Subcutaneous adipose tissue (tissue), 4 donors: Measurements from ENCODE around the gene LY86. TPM values are rescaled to one million over a fixed set of nuclear protein-coding genes. Genes with fewer than 3 reads are reported as not detected.

Experiments used
- CTCF ChIP-seq: fragments of 450-650 bp; IDR thresholded peaks from one replicate; pipeline ENCODE4 v1.5.1; 2016; ENCODE audit warnings: low read depth, mild to moderate bottlenecking, control low read depth, antibody characterized with exemption, moderate library complexity
- total RNA-seq, 4 donors: library from RNA; depleted of rRNA; stranded (reverse); fragments of >200 nt; gene quantifications; one replicate each; pipeline ENCODE4 v1.1.0, GENCODE V29; 2016

The LY86 gene
- total RNA-seq, 4 donors from 2014 or later = 2.6 to 111 (median 4.9) TPM

- no peak for TF ChIP-seq CTCF
These were observed 20.9 kb downstream of the LY86 start for GRCh38 chr6:6609450-6609849.

GRCh38 chr6:6610031-6610591, 21.6 kb downstream of the LY86 start:
- TF ChIP-seq CTCF = no peak

- TF ChIP-seq CTCF = no peak
These were observed 23.0 kb downstream of the LY86 start for GRCh38 chr6:6611486-6611885.

GRCh38 chr6:6612308-6612707, 23.8 kb downstream of the LY86 start:
- TF ChIP-seq CTCF = no peak

GRCh38 chr6:6614096-6614982, 25.8 kb downstream of the LY86 start:
- TF ChIP-seq CTCF = no peak

- TF ChIP-seq CTCF = no peak
These were observed 26.4 kb downstream of the LY86 start for GRCh38 chr6:6614983-6615349.

GRCh38 chr6:6616656-6617055, 28.1 kb downstream of the LY86 start:
- TF ChIP-seq CTCF = no peak
